Hepatocyte (in vitro differentiated cells): ENCODE measurements around the gene FBXO21. TPM values are rescaled to one million over a fixed set of nuclear protein-coding genes. Genes with fewer than 3 reads are reported as not detected.
A peak's percentile ranks its signal among the peaks of the same experiment; 100 is the strongest.

Experiments
- DNase-seq: peaks from one replicate; pipeline ENCODE4 v3.0.0-alpha.2; 2016; ENCODE audit warnings: low spot score
- H2AFZ ChIP-seq: fragments of 200-600 bp; sonication (generic); 2 replicates; pipeline ENCODE4 v1.6.0; 2016; ENCODE audit warnings: antibody characterized with exemption, mild to moderate bottlenecking
- H3K27ac ChIP-seq: fragments of 200-600 bp; sonication (generic); 2 replicates; pipeline ENCODE4 v1.5.1; 2016; ENCODE audit warnings: mild to moderate bottlenecking
- H3K27me3 ChIP-seq: fragments of 200-600 bp; sonication (generic); 2 replicates; pipeline ENCODE4 v1.6.1; 2016
- H3K36me3 ChIP-seq: fragments of 200-600 bp; sonication (generic); replicated peaks from 2 replicates; pipeline ENCODE4 v1.5.1; 2016; ENCODE audit warnings: low read depth; ENCODE audit not compliant: insufficient read depth
- H3K4me1 ChIP-seq: fragments of 200-600 bp; sonication (generic); 2 replicates; pipeline ENCODE4 v1.5.1; 2016; ENCODE audit warnings: mild to moderate bottlenecking, moderate library complexity; ENCODE audit not compliant: insufficient read depth
- H3K4me2 ChIP-seq: fragments of 200-600 bp; sonication (generic); 2 replicates; pipeline ENCODE4 v1.6.0; 2016
- H3K4me3 ChIP-seq: fragments of 200-600 bp; sonication (generic); 2 replicates; pipeline ENCODE4 v1.5.1; 2016; ENCODE audit warnings: mild to moderate bottlenecking
- H3K79me2 ChIP-seq: fragments of 200-600 bp; sonication (generic); 2 replicates; pipeline ENCODE4 v1.6.0; 2017; ENCODE audit warnings: mild to moderate bottlenecking
- H3K9me2 ChIP-seq: fragments of 200-600 bp; sonication (generic); replicated peaks from 2 replicates; pipeline ENCODE4 v1.6.0; 2017; ENCODE audit warnings: mild to moderate bottlenecking; ENCODE audit not compliant: insufficient read depth
- H3K9me3 ChIP-seq: fragments of 200-600 bp; sonication (generic); 2 replicates; pipeline ENCODE4 v1.5.1; 2016; ENCODE audit warnings: low read depth, mild to moderate bottlenecking
- H4K20me1 ChIP-seq: fragments of 200-600 bp; sonication (generic); 2 replicates; pipeline ENCODE4 v1.6.0; 2016; ENCODE audit warnings: mild to moderate bottlenecking; ENCODE audit not compliant: insufficient read depth, poor library complexity, severe bottlenecking
- EZH2 ChIP-seq: fragments of 200-600 bp; sonication (generic); IDR thresholded peaks from 2 replicates; pipeline ENCODE4 v1.6.1; 2016; ENCODE audit warnings: antibody characterized with exemption, mild to moderate bottlenecking, borderline replicate concordance
- EZH2phosphoT487 ChIP-seq: fragments of 200-600 bp; sonication (generic); IDR thresholded peaks from one replicate; pipeline ENCODE4 v1.6.1; 2018; ENCODE audit warnings: antibody characterized with exemption, mild to moderate bottlenecking, low read depth, moderate library complexity; ENCODE audit not compliant: unreplicated experiment, severe bottlenecking
- WGBS: methylation state at CpG from one replicate; pipeline ENCODE4 v1.1.6; 2016; ENCODE audit warnings: low lambda C conversion rate; ENCODE audit errors: missing lambda C conversion rate; 5-methylcytosine and 5-hydroxymethylcytosine counted together
- polyA plus RNA-seq: library from polyadenylated mRNA; unstranded; fragments of >200 nt; fragmentation: Nextera tagmentation; extraction: Ambion mirVana; gene quantifications from 2 replicates; pipeline ENCODE4 v1.2.1, GENCODE V29; 2016
- total RNA-seq: library from RNA; depleted of rRNA; stranded (reverse); fragments of >200 nt; gene quantifications from 2 replicates; pipeline ENCODE4 v1.2.3, GENCODE V29; 2014
- TF ChIP-seq, protein P1 (sequence below): fragments of 200-600 bp; sonication (generic); IDR thresholded peaks from 2 replicates; pipeline ENCODE4 v1.5.1; 2016; ENCODE audit warnings: antibody characterized with exemption, mild to moderate bottlenecking; ENCODE audit not compliant: poor library complexity

The FBXO21 gene
- total and polyA plus RNA-seq, 2 experiments from 2014 or later, result 41.9 to 68.0 TPM

DNA sequence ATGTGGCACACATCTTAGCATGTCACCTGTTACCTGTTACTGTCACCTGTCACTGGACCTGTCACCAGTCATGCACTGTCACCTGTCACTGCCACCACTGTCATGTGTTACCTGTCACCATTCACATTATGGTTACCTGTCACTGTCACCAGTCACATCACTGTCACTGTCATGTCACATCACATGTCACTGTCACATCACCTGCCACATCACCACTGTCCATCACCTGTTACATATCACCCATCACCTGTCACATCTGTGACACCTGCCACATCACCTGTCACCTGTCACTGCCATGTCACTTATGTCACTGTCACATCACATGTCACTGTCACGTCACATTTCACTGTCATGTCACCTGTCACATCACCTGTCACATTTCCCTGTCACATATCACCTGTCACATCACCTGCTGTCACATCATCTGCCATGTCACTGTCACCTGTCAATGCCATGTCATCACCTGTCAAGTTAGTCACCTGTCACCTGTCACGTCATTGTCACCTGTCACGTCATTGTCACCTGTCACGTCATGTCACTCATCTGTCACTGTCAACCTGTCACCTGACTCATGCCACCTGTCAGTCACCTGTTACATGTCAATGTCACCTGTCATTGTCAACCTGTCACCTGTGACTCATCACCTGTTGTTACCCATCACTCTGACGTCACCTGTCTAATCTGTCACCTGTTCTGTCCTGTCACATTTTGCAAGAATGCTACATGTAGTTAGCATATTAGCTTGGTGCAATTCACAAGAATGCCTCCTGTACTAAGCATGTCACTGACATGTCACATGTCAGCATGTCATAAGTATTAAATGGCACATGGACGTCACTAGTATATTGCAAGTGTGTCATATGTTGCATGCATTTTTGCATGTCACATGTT is 62.1 kb downstream of the FBXO21 start:
- Histone ChIP-seq H3K4me1 (no peaks in the 10 kb centered on the region), H4K20me1 (no peaks in the 10 kb centered on the region), H3K4me2 (no peak overlapping the region), H2AFZ (no peak overlapping the region), H3K4me3 (no peak overlapping the region), H3K36me3 (no peaks in the 10 kb centered on the region), H3K9me2 (no peaks in the 10 kb centered on the region), H3K79me2 (no peaks in the 10 kb centered on the region), H3K27ac (no peak overlapping the region), H3K27me3 (no peaks in the 10 kb centered on the region), H3K9me3 (no peaks in the 10 kb centered on the region)
- TF ChIP-seq, protein P1, sequence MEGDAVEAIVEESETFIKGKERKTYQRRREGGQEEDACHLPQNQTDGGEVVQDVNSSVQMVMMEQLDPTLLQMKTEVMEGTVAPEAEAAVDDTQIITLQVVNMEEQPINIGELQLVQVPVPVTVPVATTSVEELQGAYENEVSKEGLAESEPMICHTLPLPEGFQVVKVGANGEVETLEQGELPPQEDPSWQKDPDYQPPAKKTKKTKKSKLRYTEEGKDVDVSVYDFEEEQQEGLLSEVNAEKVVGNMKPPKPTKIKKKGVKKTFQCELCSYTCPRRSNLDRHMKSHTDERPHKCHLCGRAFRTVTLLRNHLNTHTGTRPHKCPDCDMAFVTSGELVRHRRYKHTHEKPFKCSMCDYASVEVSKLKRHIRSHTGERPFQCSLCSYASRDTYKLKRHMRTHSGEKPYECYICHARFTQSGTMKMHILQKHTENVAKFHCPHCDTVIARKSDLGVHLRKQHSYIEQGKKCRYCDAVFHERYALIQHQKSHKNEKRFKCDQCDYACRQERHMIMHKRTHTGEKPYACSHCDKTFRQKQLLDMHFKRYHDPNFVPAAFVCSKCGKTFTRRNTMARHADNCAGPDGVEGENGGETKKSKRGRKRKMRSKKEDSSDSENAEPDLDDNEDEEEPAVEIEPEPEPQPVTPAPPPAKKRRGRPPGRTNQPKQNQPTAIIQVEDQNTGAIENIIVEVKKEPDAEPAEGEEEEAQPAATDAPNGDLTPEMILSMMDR, result no peak
- no peak for TF ChIP-seq EZH2phosphoT487
- WGBS, result over 99% methylated on average over 6 of the region's 6 CpGs
- DNase-seq, result no peak

DNA sequence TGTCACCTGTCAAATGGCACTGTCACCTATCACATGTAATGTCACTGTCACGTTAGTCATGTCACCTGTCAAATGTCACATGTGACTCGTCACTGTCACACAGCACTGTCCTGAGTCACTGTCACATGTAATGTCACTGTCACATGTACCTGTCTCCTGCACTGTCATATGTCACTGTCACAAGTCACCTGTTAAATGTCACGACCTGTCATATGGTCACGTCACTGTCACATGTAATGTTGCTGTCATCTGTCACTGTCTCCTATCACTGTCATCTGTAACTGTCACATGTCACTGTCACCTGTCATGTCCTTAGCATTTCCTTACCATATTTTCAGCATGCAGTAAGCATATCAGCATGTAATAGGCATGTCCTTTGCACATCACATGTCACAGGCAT is 63.9 kb downstream of the FBXO21 start:
- DNase-seq, result no peak
- WGBS, result 96% methylated on average over 4 of the region's 4 CpGs
- no peaks in the 10 kb centered on the region for H3K4me1 ChIP-seq
- H3K36me3 ChIP-seq, result no peaks in the 10 kb centered on the region
- H3K9me2 ChIP-seq, result no peaks in the 10 kb centered on the region
- H3K9me3 ChIP-seq, result no peaks in the 10 kb centered on the region
- no peak for TF ChIP-seq EZH2phosphoT487
- no peak for TF ChIP-seq EZH2
- TF ChIP-seq, protein P1, result no peak
- no peaks in the 10 kb centered on the region for H4K20me1 ChIP-seq
- H3K79me2 ChIP-seq, result no peaks in the 10 kb centered on the region
- H3K4me2 ChIP-seq, result no peak overlapping the region
- H3K4me3 ChIP-seq, result no peak overlapping the region
- H3K27me3 ChIP-seq, result no peaks in the 10 kb centered on the region
- no peak overlapping the region for H3K27ac ChIP-seq
- H2AFZ ChIP-seq, result no peak overlapping the region

DNA sequence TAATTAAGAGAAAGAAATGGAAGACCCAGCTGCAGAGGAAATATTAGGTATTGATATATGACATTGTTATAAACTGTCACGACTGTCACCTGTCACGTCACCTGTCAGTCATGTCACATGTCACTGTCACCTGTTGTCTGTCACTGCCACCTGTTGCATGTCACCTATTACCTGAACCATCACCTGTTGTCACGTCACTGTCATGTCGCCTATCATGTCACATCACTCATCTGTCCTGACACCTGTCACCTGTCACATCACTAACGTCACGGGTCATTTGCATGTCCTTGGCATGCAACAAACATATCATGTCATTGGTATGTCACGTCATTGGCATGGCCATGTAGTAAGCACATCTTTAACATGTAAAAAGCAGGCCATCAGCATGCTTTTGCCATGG is 64.5 kb downstream of the FBXO21 start:
- Histone ChIP-seq H2AFZ (no peak overlapping the region), H3K9me2 (no peaks in the 10 kb centered on the region), H3K9me3 (no peaks in the 10 kb centered on the region), H3K36me3 (no peaks in the 10 kb centered on the region), H3K27ac (peak overlapping the region; percentile 48), H3K4me2 (no peak overlapping the region), H4K20me1 (no peaks in the 10 kb centered on the region), H3K4me3 (no peak overlapping the region), H3K27me3 (no peaks in the 10 kb centered on the region), H3K79me2 (no peaks in the 10 kb centered on the region), H3K4me1 (no peaks in the 10 kb centered on the region)
- DNase-seq, result no peak
- TF ChIP-seq, protein P1, result no peak
- no peak for TF ChIP-seq EZH2phosphoT487
- TF ChIP-seq EZH2, result no peak
- WGBS, result 93% methylated on average over 7 of the region's 7 CpGs
